ENCODE data around the gene GBGT1. TPM values are rescaled to one million over a fixed set of nuclear protein-coding genes. Genes with fewer than 3 reads are reported as not detected.

GBGT1 gene
- total and polyA plus RNA-seq, 9 of the 15 experiments (the other 6 are each of a cell fraction or from before 2014, with no cell fraction given), result 0.55 to 25.8 (median 13.7) TPM

- no peak for TF ChIP-seq FOXA1 (IDR thresholded peaks at IDR 0.05; ENCODE audit: borderline replicate concordance)
- no peak for TF ChIP-seq MAFF (IDR thresholded peaks at IDR 0.05; ENCODE audit: low read length)
- TF ChIP-seq RAD21 (CRISPR knock-in tag; conservative IDR thresholded peaks at IDR 0.05 in 1 of 2, IDR thresholded peaks at IDR 0.05 in 1 of 2), result peak; percentile 28 to 40; a peak in 2 of 4 replicates
- TF ChIP-seq, protein P1, sequence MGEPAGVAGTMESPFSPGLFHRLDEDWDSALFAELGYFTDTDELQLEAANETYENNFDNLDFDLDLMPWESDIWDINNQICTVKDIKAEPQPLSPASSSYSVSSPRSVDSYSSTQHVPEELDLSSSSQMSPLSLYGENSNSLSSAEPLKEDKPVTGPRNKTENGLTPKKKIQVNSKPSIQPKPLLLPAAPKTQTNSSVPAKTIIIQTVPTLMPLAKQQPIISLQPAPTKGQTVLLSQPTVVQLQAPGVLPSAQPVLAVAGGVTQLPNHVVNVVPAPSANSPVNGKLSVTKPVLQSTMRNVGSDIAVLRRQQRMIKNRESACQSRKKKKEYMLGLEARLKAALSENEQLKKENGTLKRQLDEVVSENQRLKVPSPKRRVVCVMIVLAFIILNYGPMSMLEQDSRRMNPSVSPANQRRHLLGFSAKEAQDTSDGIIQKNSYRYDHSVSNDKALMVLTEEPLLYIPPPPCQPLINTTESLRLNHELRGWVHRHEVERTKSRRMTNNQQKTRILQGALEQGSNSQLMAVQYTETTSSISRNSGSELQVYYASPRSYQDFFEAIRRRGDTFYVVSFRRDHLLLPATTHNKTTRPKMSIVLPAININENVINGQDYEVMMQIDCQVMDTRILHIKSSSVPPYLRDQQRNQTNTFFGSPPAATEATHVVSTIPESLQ (CRISPR knock-in tag; IDR thresholded peaks at IDR 0.05), result no peak
- TF ChIP-seq ETV1 (tag; conservative IDR thresholded peaks at IDR 0.05; ENCODE audit: low read depth), result no peak
- no peak for TF ChIP-seq E2F4 (CRISPR knock-in tag; IDR thresholded peaks at IDR 0.05; ENCODE audit: low read depth)
- TF ChIP-seq ZNF518B (CRISPR knock-in tag; IDR thresholded peaks at IDR 0.05), result no peak
- no peak for TF ChIP-seq ZNF311 (CRISPR knock-in tag; IDR thresholded peaks at IDR 0.05)
- no peak for TF ChIP-seq ZNF263 (CRISPR knock-in tag; IDR thresholded peaks at IDR 0.05; ENCODE audit: borderline replicate concordance)
- no peak for TF ChIP-seq STAT5A (IDR thresholded peaks at IDR 0.05; ENCODE audit: borderline replicate concordance, low read length)
- TF ChIP-seq YBX1 (IDR thresholded peaks at IDR 0.05), result no peak
- no peak for TF ChIP-seq ZNF511 (CRISPR knock-in tag; IDR thresholded peaks at IDR 0.05)
- TF ChIP-seq ZNF589 (CRISPR knock-in tag; IDR thresholded peaks at IDR 0.05; ENCODE audit: low read depth), result no peak
- TF ChIP-seq, protein P2, sequence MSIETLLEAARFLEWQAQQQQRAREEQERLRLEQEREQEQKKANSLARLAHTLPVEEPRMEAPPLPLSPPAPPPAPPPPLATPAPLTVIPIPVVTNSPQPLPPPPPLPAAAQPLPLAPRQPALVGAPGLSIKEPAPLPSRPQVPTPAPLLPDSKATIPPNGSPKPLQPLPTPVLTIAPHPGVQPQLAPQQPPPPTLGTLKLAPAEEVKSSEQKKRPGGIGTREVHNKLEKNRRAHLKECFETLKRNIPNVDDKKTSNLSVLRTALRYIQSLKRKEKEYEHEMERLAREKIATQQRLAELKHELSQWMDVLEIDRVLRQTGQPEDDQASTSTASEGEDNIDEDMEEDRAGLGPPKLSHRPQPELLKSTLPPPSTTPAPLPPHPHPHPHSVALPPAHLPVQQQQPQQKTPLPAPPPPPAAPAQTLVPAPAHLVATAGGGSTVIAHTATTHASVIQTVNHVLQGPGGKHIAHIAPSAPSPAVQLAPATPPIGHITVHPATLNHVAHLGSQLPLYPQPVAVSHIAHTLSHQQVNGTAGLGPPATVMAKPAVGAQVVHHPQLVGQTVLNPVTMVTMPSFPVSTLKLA (conservative IDR thresholded peaks at IDR 0.05), result peak in 1 of 2 experiments; percentile 73; a peak in 1 of 4 replicates
- TF ChIP-seq FOXK2 (conservative IDR thresholded peaks at IDR 0.05 in 1 of 2, IDR thresholded peaks at IDR 0.05 in 1 of 2; ENCODE audit: low read depth in 2 of 2), result peak; percentile 94 to 96
- TF ChIP-seq NR2C1 (IDR thresholded peaks at IDR 0.05), result peak; percentile 13; the same call in 1 of the 2 replicates
- no peak for TF ChIP-seq NR2C1 (tag; IDR thresholded peaks at IDR 0.05)
- no peak for TF ChIP-seq ZNF436 (CRISPR knock-in tag; IDR thresholded peaks at IDR 0.05)
These were observed 2.8 kb downstream of the GBGT1 start (continued) for GRCh38 chr9:133160742-133161546.

All from K562 (cell line).